HAP-1 (cell line): ENCODE data around the gene TECR.

Experiments used
- DNase-seq, 2 experiments: peaks; one replicate each; pipeline ENCODE4 v3.0.0-alpha.2; 2016 to 2020; ENCODE audit warnings: low spot score in 2 of 2
- H3K27me3 ChIP-seq: fragments of 250-450 bp; sonication (Bioruptor Pico); 2 replicates; pipeline ENCODE4 v1.5.1; 2020; ENCODE audit warnings: low read depth, mild to moderate bottlenecking, moderate library complexity
- H3K36me3 ChIP-seq: fragments of 250-450 bp; sonication (Bioruptor Pico); replicated peaks from 2 replicates; pipeline ENCODE4 v1.5.1; 2020; ENCODE audit warnings: mild to moderate bottlenecking
- H3K4me1 ChIP-seq: fragments of 250-450 bp; sonication (Bioruptor Pico); 2 replicates; pipeline ENCODE4 v1.5.1; 2020; ENCODE audit warnings: mild to moderate bottlenecking
- H3K4me3 ChIP-seq: fragments of 250-450 bp; sonication (Bioruptor Pico); 2 replicates; pipeline ENCODE4 v1.5.1; 2020; ENCODE audit warnings: mild to moderate bottlenecking, moderate library complexity
- H3K9me3 ChIP-seq: fragments of 250-450 bp; sonication (Bioruptor Pico); 2 replicates; pipeline ENCODE4 v1.5.1; 2020; ENCODE audit warnings: mild to moderate bottlenecking, moderate library complexity
- in situ Hi-C: fragments of 300-500 bp; cut with MboI; formaldehyde crosslinking; loops from 3 replicates; pipeline ENCODE4 v1.14.3; 2020; ENCODE audit warnings: low sequenced_read_pairs, inconsistent platforms, mixed read lengths

Gene TECR

GRCh38 chr19:14565298-14565679 lies 35.9 kb downstream of the TECR start:
- no peak for DNase-seq
- H3K9me3 ChIP-seq, result no peaks in the 10 kb centered on the region
- H3K36me3 ChIP-seq, result peaks cover 28% of the 10 kb centered on the region
- H3K4me3 ChIP-seq, result no peak overlapping the region
- H3K27me3 ChIP-seq, result no peaks in the 10 kb centered on the region
- in situ Hi-C loops, result no loop called here
- no peaks in the 10 kb centered on the region for H3K4me1 ChIP-seq

- Histone ChIP-seq H3K9me3 (no peaks in the 10 kb centered on the region), H3K36me3 (peaks cover 28% of the 10 kb centered on the region), H3K4me1 (no peaks in the 10 kb centered on the region; the same call in 1 of the 2 replicates), H3K27me3 (no peaks in the 10 kb centered on the region), H3K4me3 (no peak overlapping the region)
- DNase-seq, result no peak
- in situ Hi-C loops, result no loop called here
Measured at GRCh38 chr19:14565765-14566711, 36.6 kb downstream of the TECR start.

GRCh38 chr19:14566712-14567077 lies 37.3 kb downstream of the TECR start:
- H3K4me3 ChIP-seq, result no peak overlapping the region
- H3K36me3 ChIP-seq, result peaks cover 28% of the 10 kb centered on the region
- in situ Hi-C loops, result no loop called here
- H3K4me1 ChIP-seq, result no peaks in the 10 kb centered on the region; the same call in 1 of the 2 replicates
- H3K27me3 ChIP-seq, result no peaks in the 10 kb centered on the region
- H3K9me3 ChIP-seq, result no peaks in the 10 kb centered on the region
- no peak for DNase-seq

- H3K36me3 ChIP-seq, result peaks cover 28% of the 10 kb centered on the region
- in situ Hi-C loops, result no loop called here
Measured at GRCh38 chr19:14567079-14567478, 37.7 kb downstream of the TECR start.

GRCh38 chr19:14570864-14571527 lies 41.6 kb downstream of the TECR start:
- no peak for DNase-seq
- in situ Hi-C loops, result loop anchor here (5.0 kb wide), 1 partner anchor 116 kb away; no protein-coding TSS in a partner anchor
- Histone ChIP-seq H3K36me3 (peaks cover 11% of the 10 kb centered on the region), H3K4me3 (peak overlapping the region; percentile 96), H3K4me1 (no peaks in the 10 kb centered on the region; the same call in 1 of the 2 replicates), H3K27me3 (no peaks in the 10 kb centered on the region), H3K9me3 (no peaks in the 10 kb centered on the region)

More at GRCh38 chr19:14567079-14567478, 37.7 kb downstream of the TECR start:
- no peaks in the 10 kb centered on the region for H3K9me3 ChIP-seq
- no peak overlapping the region for H3K4me3 ChIP-seq
- no peaks in the 10 kb centered on the region for H3K27me3 ChIP-seq
- no peaks in the 10 kb centered on the region; the same call in 1 of the 2 replicates for H3K4me1 ChIP-seq
- no peak for DNase-seq

- Histone ChIP-seq H3K4me1 (no peaks in the 10 kb centered on the region; the same call in 1 of the 2 replicates), H3K4me3 (peak within 1 kb of the TSS; percentile 96), H3K36me3 (peaks cover 7% of the 10 kb centered on the region), H3K27me3 (no peaks in the 10 kb centered on the region), H3K9me3 (no peaks in the 10 kb centered on the region)
- DNase-seq, result peak; percentile 93 to 95
- in situ Hi-C loops, result loop anchor here (5.0 kb wide), 1 partner anchor 115 kb away; no protein-coding TSS in a partner anchor
Measured at GRCh38 chr19:14571695-14572490, 42.5 kb downstream of the TECR start, which contains the start of gene NDUFB7. TSS of gene NDUFB7 (minus strand) at chr19:14572066. CDS start at chr19:14572000, 66 bp downstream.

- in situ Hi-C loops, result no loop called here
- H3K4me1 ChIP-seq, result no peaks in the 10 kb centered on the region; the same call in 1 of the 2 replicates
Measured at GRCh38 chr19:14575428-14575980, 46.1 kb downstream of the TECR start.

GRCh38 chr19:14576363-14576762 lies 47.0 kb downstream of the TECR start:
- H3K4me1 ChIP-seq, result no peaks in the 10 kb centered on the region; the same call in 1 of the 2 replicates
- no peaks in the 10 kb centered on the region for H3K27me3 ChIP-seq
- H3K9me3 ChIP-seq, result no peaks in the 10 kb centered on the region
- no peak for DNase-seq
- no peak overlapping the region for H3K4me3 ChIP-seq
- no peaks in the 10 kb centered on the region for H3K36me3 ChIP-seq
- in situ Hi-C loops, result no loop called here

More at GRCh38 chr19:14575428-14575980, 46.1 kb downstream of the TECR start:
- no peaks in the 10 kb centered on the region for H3K9me3 ChIP-seq
- DNase-seq, result no peak
- H3K27me3 ChIP-seq, result no peaks in the 10 kb centered on the region
- no peak overlapping the region for H3K4me3 ChIP-seq
- H3K36me3 ChIP-seq, result no peaks in the 10 kb centered on the region; the same call in 1 of the 2 replicates

GRCh38 chr19:14577264-14577663 lies 47.9 kb downstream of the TECR start:
- in situ Hi-C loops, result no loop called here
- Histone ChIP-seq H3K4me3 (no peak overlapping the region), H3K36me3 (no peaks in the 10 kb centered on the region)

GRCh38 chr19:14577885-14578427 lies 48.6 kb downstream of the TECR start:
- H3K36me3 ChIP-seq, result no peaks in the 10 kb centered on the region
- no peaks in the 10 kb centered on the region for H3K27me3 ChIP-seq
- H3K9me3 ChIP-seq, result no peaks in the 10 kb centered on the region
- no peaks in the 10 kb centered on the region; the same call in 1 of the 2 replicates for H3K4me1 ChIP-seq
- no peak overlapping the region for H3K4me3 ChIP-seq
- in situ Hi-C loops, result no loop called here
- DNase-seq, result peak in 1 of 2 experiments; percentile 44

More at GRCh38 chr19:14577264-14577663, 47.9 kb downstream of the TECR start:
- Histone ChIP-seq H3K9me3 (no peaks in the 10 kb centered on the region), H3K27me3 (no peaks in the 10 kb centered on the region), H3K4me1 (no peaks in the 10 kb centered on the region; the same call in 1 of the 2 replicates)
- DNase-seq, result no peak

GRCh38 chr19:14580623-14581237 lies 51.3 kb downstream of the TECR start:
- in situ Hi-C loops, result no loop called here
- H3K36me3 ChIP-seq, result no peaks in the 10 kb centered on the region
- no peak for DNase-seq
- H3K4me3 ChIP-seq, result no peak overlapping the region
- H3K27me3 ChIP-seq, result no peaks in the 10 kb centered on the region
- H3K9me3 ChIP-seq, result no peaks in the 10 kb centered on the region
- H3K4me1 ChIP-seq, result no peaks in the 10 kb centered on the region

GRCh38 chr19:14582894-14583340 lies 53.5 kb downstream of the TECR start, which contains the start of gene CLEC17A:
TSS of gene CLEC17A (plus strand) at chr19:14583084. CDS start at chr19:14583161, 77 bp downstream.
- no peaks in the 10 kb centered on the region for H3K9me3 ChIP-seq
- H3K27me3 ChIP-seq, result no peaks in the 10 kb centered on the region
- H3K36me3 ChIP-seq, result no peaks in the 10 kb centered on the region
- no peak for DNase-seq
- in situ Hi-C loops, result no loop called here
- no peaks in the 10 kb centered on the region for H3K4me1 ChIP-seq
- H3K4me3 ChIP-seq, result no peak within 1 kb of the TSS
